Stimulated activated CD8-positive, alpha-beta memory T cell treated with anti-CD3 and anti-CD28 coated beads, Interleukin-4, amount 100 ng/mL, for 24 hours (primary cell): ENCODE data around the gene HOXA1.

Source experiments
- DNase-seq: peaks from one replicate; pipeline ENCODE4 v3.0.0-alpha.2; 2020; ENCODE audit warnings: low read depth

HOXA1 gene

DNA sequence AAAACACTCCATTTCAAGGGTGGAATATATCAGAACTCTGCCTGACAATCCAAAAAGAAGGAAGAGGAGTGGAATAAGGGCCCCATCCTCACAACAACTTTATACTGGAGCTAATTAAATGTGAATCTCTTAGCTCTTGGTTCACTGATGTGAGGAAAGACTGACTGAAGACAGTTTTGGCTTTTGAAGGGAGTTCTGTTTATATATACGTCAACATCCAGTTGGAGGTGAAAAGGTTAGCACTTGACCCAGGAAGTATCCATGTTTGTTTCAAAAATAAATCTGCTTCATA lies 3.0 kb downstream of the HOXA1 start:
- DNase-seq = no peak

- no peak for DNase-seq
Measured at GRCh38 chr7:27091941-27092818, 3.6 kb downstream of the HOXA1 start.

DNA sequence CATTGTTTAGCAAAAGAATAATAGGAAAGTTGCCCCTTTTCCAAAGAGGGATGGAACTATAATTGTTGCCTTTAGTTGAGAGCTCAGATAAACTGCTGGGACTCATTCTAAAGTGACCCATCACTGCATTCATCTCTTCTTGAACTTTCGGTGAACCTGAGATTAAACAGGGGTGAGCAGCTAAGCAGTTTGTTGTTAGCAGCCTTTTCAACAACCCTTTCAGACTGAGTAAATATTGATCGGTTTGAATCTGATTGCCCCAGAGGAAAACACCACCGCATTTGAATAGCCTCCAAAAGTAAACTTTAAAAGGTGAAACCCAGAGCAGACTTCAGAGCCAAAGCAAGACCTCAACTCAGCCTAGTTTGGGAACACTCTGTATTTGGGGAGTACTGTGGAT lies 4.7 kb downstream of the HOXA1 start:
- no peak for DNase-seq

- DNase-seq = no peak
Measured at GRCh38 chr7:27088002-27088922, 7.5 kb downstream of the HOXA1 start.

DNA sequence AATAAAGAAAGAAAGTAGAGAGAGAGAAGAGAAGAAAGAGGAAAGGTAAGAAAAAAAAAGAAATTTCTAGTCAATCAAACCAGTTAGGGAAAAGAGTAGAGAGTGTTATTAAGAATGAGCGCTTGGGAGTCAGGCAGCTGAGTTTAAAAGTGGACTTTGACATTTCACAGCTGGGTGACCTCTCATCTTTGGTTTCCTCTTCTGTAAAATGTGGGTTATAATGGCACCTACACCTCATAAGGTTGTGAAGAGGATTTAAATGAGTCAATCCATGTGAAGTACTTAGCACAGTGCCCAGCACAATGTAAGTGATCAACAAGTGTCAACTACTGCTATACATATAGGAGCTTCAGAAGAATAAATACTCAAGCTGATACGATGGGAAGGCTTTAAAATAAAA lies 12.2 kb downstream of the HOXA1 start:
- no peak for DNase-seq

DNA sequence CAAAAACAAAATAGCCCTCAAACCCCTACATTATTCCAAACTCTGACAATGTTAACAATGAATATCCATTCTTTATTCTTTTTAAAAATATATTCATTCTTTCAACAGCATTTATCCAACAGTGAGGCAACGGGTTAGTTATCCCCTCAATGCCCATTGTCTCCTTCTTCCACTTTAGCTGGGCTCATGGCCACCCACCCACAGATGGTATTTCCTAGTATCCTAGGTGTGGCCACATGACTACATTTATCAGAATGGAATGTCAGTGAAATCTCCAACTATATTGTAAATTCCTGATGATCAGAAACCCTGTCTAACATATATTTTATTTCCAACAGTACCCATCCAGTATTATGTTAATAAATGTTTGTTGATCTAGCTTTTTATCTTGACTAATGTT lies 13.6 kb downstream of the HOXA1 start:
- DNase-seq = no peak

DNA sequence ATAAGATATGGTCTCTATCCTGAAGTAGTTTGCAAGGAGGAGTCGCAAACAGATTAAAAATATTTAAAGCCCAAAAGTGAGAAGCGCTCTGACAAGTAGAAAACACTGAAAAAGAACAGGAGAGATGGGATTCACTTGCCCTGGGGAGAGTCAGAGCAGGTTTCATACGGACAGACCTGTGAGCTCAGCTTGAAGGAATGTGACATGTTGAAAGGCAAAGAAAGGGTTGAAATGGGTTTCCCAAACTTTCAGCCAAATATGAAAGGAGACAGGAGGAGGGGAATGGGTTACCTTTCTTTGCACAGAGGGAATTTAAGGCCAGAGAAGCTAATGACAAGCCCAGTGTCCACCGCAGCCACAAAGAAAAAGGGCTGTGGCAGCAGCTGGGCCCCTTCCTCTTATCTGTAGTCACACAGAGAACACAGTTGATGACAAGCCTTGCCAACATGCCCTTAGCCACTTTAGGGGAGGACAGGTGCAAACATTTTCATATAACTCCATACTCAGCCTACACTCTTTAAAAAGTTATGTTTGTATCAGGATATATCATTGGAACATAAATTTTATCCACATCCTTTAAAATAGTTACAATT lies 14.9 kb downstream of the HOXA1 start:
- no peak for DNase-seq

- DNase-seq = no peak
Measured at GRCh38 chr7:27079234-27079975, 16.4 kb downstream of the HOXA1 start.

DNA sequence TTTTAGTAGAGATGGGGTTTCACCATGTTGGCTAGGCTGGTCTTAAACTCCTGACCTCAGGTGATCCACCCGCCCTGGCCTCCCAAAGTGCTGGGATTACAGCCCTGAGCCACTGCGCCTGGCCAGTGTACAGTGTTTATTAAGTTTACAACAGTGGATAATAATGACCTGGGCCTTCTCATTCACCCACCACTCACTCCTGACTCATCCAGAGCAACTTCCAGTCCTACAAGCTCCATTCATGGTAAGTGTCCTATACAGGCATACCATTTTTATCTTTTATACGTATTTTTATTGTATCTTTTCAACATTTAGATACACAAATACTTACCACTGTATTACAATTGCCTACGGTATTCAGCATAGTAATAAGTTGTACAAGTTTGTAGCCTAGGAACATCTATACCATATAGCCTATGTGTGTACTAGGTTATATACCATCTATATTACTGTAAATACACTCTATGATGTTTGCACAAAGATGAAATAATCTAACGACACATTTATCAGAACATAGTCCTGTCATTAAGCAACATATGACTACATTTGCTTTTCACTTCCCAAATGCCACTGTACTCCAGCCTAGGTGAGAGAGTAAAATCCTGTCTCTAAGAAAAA lies 17.1 kb downstream of the HOXA1 start:
- no peak for DNase-seq

GRCh38 chr7:27073076-27073475 lies 22.7 kb downstream of the HOXA1 start:
- DNase-seq = no peak

- no peak for DNase-seq
Measured at GRCh38 chr7:27071622-27072390, 24.0 kb downstream of the HOXA1 start.

GRCh38 chr7:27068259-27068658 lies 27.5 kb downstream of the HOXA1 start:
- DNase-seq = no peak

DNA sequence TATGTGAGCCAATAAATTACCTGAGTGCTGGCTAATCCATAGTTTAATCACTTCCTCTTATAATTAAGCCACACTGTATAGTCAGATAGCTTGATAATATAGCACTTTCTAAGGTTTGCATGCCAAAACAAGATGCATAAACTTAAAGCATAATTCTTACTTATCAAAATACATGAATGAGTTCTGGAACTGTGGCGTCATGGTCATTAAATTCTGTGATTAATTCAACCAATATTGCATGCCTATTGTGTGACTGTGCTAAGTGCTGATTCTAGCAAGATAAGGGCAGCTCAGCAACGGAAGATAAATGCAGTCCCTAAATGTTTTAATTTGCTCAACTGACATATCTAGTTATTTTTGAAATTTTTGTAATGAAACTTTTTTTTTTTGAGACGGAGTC lies 29.7 kb downstream of the HOXA1 start:
- no peak for DNase-seq

GRCh38 chr7:27065709-27066108 lies 30.1 kb downstream of the HOXA1 start:
- no peak for DNase-seq

- no peak for DNase-seq
Measured at GRCh38 chr7:27064661-27065060, 31.1 kb downstream of the HOXA1 start.

DNA sequence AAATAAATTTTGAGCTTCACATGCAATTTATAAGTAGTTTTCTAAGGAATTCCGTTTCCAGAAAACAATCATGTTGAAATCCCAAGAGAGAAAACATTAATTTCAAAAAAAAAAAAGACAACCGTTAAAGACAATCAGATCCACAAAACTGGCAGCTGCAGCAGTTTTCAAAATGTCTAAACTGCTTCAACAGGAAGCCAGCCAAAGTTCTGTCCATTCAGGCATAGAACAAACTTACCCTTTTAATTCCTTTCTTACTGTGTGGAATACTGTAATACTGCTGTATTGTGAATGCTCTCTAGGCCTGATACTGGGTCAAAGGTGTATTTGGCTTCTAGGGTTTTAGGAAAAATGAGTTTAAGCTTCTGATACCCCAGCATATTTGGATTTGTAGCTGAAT lies 31.6 kb downstream of the HOXA1 start:
- DNase-seq = no peak

GRCh38 chr7:27062946-27063345 lies 32.9 kb downstream of the HOXA1 start:
- no peak for DNase-seq

DNA sequence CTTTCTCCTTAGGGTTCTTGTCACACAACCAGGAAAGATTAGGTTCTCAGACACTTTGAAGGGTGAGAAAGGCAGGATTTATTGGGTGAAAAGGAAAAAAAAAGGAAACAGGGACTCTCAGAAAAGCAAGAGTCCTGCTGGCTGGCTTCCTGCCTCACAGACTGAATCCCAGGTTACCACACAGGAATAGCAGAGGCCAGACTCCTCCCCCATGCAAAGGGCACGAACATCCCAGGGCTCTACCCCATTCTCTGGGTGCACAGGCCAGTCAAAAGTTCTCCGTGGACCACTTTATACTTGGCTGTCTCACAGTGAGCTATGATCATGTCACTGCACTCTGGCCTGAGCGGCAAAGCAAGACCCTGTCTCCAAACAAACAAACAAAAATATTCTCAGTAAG lies 42.6 kb downstream of the HOXA1 start:
- DNase-seq = no peak

DNA sequence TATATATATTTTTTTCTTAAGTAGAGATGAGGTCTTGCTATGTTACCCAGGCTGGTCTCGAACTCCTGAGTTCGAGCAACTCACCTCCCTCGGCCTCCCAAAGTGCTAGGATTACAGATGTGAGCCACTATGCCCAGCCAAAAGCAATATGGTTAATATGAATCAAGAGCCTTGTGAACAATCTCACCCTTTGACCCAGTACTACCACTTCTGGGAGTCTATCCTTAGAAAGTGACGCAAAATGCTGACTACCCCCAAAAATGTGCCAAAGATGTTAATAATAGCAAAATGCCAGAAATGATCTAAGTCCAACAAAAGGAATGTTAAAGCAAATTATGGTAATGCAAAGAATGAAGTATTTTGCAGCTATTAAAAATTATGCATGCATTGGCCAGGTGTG lies 44.3 kb downstream of the HOXA1 start:
- no peak for DNase-seq

- no peak for DNase-seq
Measured at GRCh38 chr7:27048438-27048837, 47.4 kb downstream of the HOXA1 start.
